Hindlimb muscle (tissue), 1 donor: ENCODE measurements around the gene SDHAF4. TPM values are rescaled to one million over a fixed set of nuclear protein-coding genes. Genes with fewer than 3 reads are reported as not detected.
"Not testable (repeated sequence)": the region's sequence is repeated elsewhere in the genome, so short reads cannot be mapped to it uniquely, and the experiment has no call there.

ENCODE experiments used
- DNase-seq: peaks from one replicate; pipeline ENCODE4 v3.0.0-alpha.2; 2013
- polyA plus RNA-seq: library from polyadenylated mRNA; unstranded; fragments of 120-200 nt; gene quantifications from one replicate; pipeline ENCODE4 v1.2.1, GENCODE V29; 2013; ENCODE audit not compliant: insufficient read length

The SDHAF4 gene
- polyA plus RNA-seq, 1 donor: 15.7 TPM

DNA sequence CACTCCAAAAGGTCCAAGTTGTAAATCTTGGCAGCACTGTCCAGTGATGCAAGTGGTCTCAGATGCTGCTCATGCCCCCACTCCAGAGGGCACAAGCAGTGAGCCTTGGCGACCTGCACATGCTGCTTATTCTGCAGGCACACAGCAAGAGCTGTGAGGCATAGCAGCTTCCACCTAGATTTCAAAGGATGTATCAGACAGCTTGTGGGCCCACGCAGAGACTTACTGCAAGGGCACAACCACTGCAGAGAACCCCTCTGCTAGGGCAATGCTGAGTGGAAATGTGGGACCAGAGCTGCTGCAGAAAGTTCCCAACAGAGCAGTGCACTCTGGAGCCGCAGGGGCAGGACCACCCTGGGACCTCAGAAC, 26.4 kb downstream of the SDHAF4 start:
- no peak for DNase-seq

DNA sequence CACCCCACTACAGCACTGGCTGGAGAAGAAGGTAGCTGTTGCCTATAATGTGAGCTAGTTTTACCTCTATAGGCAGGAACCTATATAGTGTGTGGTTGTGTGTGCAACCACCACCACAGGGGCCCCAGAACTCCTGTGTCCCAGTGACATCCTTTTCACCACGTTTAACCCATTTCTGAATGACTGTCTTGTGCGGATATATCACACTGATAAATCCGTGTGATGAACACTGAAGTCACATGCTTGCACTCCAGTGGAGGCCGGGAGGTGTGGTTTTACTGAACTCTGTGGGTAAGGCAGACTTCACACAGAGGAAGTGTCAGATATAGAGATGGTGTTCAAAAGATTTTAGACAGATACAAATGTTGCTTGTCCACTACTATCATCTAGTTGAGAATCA, 32.5 kb downstream of the SDHAF4 start:
- no peak for DNase-seq

DNA sequence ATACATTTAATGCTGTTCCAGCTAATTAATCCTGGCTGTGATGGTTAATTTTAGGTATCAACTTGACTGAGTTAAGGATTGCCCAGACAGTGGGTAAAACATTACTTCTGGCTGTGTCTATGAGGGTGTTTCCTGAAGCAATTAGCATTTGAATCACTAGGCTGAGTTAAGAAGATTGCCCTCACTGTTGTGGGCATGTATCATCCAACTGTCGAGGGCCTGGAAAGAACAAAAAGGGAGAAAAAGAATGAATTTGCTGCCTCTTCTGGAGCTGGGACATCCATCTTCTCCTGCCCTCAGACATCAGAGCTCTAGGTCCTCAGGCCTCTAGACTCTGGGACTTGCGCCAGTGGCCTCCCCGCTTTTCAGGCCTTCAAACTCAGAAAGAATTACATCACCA, 34.3 kb downstream of the SDHAF4 start:
- DNase-seq: no peak

DNA sequence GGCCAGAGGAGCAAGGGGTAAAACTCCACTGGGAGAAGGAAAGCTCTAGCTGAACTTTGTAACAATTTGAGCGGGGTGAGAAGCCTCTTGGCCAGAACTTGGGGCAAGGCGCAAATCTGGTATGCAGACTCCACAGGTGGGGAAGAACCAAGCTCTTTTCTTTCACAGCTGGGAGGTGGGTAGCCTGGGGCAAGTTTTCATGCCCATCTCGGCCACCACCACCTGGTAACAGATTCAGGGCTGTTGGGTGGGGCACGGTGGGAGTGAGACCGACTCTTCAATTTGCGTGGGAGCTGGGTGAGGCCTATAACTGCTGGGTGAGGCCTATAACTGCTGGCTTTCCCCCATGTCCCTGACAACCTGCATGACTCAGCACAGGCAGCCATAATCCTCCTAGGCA, 37.5 kb downstream of the SDHAF4 start:
- no peak for DNase-seq

DNA sequence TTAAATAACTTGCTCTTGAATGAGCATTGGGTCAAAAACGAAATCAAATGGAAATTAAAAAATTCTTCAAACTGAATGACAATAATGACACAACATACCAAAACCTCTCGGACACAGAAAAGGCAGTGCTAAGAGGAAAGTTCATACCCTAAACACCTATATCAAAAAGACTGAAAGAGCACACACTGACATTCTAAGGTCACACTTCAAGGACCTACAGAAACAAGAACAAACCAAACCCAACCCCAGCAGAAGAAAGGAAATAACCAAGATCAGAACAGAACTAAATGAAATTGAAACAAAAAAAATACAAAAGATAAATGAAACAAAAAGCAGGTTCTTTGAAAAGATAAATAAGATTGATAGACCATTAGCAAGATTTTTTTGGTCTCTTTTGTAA, 40.6 kb downstream of the SDHAF4 start:
- not testable (repeated sequence) for DNase-seq

DNA sequence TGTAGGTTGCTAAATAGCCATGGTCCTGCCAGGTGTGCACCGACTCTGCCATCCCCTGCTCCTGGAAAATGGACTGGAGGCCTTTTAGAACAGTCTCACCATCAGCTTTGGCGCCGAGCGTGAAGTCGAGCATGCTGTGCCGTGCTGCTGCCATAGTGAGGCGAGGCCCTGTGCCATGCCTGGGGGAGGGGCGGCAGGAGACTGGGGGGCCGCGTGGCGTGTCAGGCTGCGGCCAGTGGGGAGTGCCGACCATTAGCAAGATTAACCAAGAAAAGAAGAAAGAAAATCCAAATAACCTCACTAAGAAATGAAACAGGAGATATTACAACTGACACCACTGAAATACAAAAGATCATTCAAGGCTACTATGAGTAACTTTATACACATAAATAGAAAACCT, 42.5 kb downstream of the SDHAF4 start:
- not testable (repeated sequence) for DNase-seq

DNA sequence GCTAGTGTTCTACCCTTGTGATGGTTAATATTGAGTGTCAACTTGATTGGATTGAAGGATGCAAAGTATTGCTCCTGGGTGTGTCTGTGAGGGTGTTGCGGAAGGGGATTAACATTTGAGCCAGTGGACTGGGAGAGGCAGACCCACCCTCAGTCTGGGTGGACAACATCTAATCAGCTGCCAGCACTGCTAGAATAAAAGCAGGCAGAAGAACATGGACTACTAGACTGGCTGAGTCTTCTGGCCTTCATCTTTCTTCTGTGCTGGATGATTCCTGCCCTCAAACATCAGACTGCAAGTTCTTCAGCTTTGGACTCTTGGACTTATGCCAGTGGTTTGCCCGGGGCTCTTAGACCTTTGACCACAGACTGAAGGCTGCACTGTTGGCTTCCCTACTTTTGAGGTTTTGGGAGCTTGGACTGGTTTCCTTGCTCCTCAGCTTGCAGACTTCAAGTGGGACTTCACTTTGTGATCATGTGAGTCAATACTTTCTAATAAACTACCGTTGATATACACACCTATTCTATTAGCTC, 50.1 kb downstream of the SDHAF4 start:
- DNase-seq: no peak

DNA sequence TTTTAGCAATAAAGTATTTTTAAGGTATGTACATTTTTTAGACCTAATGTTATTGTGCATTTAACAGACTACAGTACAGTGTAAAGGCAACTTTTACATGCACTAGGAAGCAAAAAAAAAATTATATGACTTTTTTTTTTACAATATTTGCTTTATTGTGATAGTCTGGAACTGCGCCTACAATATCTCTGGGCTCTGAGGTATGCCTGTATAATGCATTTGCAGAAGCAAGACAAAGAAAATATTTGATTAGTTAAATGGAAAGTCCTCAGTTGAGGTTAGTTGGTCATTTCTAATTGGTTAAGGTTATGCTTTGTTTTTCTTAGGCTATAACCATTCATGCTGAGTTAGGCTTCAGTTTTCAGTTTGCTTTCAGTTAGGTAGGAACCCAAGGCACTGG, 54.0 kb downstream of the SDHAF4 start:
- no peak for DNase-seq

DNA sequence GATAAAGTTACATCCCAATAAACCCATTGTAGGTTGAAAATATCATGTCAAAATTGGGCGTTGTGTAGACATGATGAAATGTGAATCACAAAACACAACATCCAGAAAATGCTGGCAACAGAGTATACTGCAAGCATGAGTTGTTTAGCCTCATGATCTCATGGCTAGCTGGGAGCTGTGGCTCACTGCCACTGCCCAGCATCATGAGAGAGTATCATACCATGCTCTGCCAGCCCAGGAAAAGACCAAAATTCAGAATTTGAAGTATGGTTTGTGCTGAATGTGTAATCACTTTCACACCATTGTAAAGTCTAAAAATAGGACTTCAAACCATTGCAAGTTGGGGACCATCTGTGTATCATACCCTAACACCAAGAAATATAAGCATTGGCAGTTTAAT, 55.7 kb downstream of the SDHAF4 start:
- DNase-seq: no peak

DNA sequence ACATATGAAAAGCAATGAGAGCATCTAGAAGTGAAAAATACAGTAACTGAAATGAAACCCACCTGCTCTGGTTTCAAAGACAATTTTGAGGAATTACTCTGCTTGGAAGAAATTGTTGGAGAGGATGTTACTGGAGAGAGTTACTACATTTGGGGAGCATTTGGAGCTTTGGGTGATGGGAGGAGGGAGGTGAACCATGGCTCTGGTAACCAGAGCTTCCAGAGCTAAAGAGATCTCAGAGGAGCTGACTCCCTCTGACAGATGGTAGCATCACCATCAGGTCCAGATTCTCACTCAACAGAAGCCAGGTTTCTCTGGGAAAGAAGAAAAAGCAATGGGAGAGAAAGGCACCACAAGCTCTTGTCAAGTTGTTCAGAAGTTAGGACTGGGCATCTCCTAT, 58.7 kb downstream of the SDHAF4 start:
- no peak for DNase-seq

DNA sequence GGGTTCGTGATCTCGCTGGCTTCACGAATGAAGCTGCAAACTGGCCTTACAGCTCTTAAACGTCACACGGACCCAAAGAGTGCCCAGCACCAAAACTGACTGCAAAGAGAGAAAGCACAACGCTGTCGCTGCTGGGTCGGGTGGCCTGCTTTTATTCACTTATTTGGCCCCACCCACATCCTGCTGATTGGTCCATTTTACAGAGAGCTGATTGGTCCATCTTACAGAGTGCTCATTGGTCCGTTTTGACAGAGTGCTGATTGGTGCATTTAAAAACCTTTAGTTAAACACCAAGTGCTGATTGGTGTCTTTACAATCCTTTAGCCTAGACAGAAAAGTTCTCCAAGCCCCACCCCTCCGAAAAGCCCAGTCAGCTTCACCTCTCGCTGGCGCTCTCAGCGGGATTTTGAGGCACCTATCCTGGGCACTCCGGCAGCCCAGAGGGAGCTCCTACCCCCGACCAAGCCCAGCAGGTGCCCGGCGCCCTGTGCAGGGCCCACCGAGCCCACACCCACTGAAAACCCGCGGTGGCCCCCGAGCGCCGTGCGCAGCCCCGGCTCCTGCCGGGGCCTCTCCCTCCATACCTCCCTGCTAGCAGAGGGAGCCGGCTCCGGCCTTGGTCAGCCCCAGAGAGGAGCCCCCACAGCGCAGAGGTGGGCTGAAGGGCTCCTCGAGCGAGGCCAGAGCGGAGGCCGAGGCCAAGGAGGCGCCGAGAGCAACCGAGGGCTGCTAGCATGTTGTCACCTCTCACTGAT, 60.9 kb downstream of the SDHAF4 start:
- no peak for DNase-seq

DNA sequence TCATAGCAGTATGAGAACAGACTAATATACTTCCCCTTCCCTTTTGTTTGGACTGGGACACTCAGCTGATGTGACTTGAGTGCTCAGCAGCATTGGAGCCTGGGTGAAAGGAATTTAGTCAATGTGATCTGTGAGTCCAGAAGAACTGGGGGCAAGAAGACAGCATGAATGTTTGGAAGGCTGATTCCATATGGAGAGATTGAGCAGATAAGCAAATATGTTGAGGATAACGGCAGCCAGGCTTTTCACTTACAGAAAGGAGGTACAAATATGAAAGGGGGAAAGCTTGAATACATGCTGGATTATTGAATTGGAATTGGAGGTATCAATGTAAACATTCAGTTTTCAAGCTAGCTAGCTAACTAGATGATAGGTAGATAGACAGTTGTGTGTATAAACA, 63.2 kb downstream of the SDHAF4 start:
- no peak for DNase-seq

DNA sequence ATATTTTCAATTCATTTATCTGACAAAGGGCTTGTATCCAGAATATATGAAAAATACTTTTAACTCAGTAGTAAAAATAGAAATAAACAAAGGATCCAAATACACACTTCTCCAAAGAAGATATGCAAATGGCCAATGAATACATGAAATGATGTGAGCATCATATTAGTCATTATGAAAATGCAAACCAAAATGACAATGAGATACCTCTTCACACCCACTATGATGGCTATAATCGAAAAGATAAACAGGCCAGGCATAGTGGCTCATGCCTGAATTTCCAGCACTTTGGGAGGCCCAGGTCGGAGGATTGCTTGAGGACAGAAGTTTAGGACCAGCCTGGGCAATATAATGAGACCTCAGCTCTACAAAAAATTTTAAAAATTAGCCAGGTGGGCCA, 67.1 kb downstream of the SDHAF4 start:
- no peak for DNase-seq

DNA sequence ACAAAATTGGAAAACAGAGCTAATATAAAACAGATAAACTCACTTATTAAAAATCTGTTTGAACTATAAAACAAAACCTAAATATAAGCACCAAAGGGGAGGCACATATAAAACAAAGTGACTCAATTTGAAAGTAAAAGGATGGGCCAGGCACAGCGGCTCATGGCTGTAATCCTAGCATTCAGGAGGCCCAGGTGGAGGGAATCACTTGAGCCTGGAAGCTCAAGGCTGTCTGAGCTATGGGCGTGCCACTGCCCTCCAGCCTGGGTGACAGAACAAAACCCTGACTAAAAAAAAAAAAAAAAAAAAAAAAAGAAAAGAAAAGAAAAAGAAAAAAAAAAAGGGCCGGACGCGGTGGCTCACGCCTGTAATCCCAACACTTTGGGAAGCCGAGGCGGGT, 69.9 kb downstream of the SDHAF4 start:
- DNase-seq: no peak

DNA sequence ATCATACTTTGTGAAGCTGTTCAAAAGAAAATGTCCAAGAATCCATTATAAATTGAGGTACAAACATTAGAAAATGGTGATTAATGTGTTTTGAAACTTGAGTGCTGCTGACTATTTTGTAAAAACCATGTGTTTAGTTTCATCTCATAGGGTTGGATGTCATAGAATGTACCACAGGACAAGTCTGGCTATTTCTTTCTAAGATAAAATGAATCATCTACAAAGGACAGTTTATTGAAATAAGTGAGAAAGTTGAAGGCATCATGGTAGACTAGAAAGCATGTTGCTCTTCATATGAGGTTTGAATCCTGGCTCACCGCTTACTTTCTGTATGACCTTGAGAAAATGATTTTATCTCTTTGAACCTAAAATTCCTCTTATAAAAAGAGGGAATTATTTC, 71.7 kb downstream of the SDHAF4 start:
- no peak for DNase-seq

Other genes starting within 250 kb of the SDHAF4 start
- 20.1 TPM for gene FAM135A, start 153.4 kb upstream of the SDHAF4 start, polyA plus RNA-seq
- gene SMAP1, start 101.0 kb downstream of the SDHAF4 start, polyA plus RNA-seq: 26.9 TPM